Endometrial microvascular endothelial cells (primary cell): ENCODE measurements around the gene USP34. TPM values are rescaled to one million over a fixed set of nuclear protein-coding genes. Genes with fewer than 3 reads are reported as not detected.
"Not testable (repeated sequence)": the region's sequence is repeated elsewhere in the genome, so short reads cannot be mapped to it uniquely, and the experiment has no call there.

ENCODE experiments used
- in situ Hi-C: cut with HindIII; loops from 2 replicates; pipeline ENCODE4 v1.10.0; 2017; ENCODE audit warnings: low sequenced_read_pairs, low pct_unique_long_range_greater_than_20kb; ENCODE audit errors: inconsistent ontology term
- total RNA-seq: library from RNA; depleted of rRNA; stranded (reverse); fragments of >200 nt; gene quantifications from one replicate; pipeline ENCODE4 v1.2.3, GENCODE V29; 2015; ENCODE audit errors: inconsistent ontology term

USP34 gene
- 62.5 TPM for total RNA-seq

- in situ Hi-C loops, result no loop called here
Measured at GRCh38 chr2:61470965-61471904, at the start of gene USP34. Gene USP34 (minus strand): TSS chr2:61471087. CDS start chr2:61470692, 395 bp downstream.

GRCh38 chr2:61520261-61520660 lies 49.4 kb upstream of the USP34 start:
- in situ Hi-C loops, result no loop called here

GRCh38 chr2:61512768-61513398 lies 42.0 kb upstream of the USP34 start:
- in situ Hi-C loops, result no loop called here

- in situ Hi-C loops, result no loop called here
Measured at GRCh38 chr2:61510674-61511671, 40.1 kb upstream of the USP34 start.

- in situ Hi-C loops, result no loop called here
Measured at GRCh38 chr2:61504949-61505348, 34.1 kb upstream of the USP34 start.

- in situ Hi-C loops, result no loop called here
Measured at GRCh38 chr2:61499060-61499459, 28.2 kb upstream of the USP34 start.

- in situ Hi-C loops, result no loop called here
Measured at GRCh38 chr2:61493523-61493942, 22.6 kb upstream of the USP34 start.

GRCh38 chr2:61492476-61492875 lies 21.6 kb upstream of the USP34 start:
- in situ Hi-C loops, result no loop called here

GRCh38 chr2:61485281-61485680 lies 14.4 kb upstream of the USP34 start:
- in situ Hi-C loops, result no loop called here

GRCh38 chr2:61478086-61478485 lies 7.2 kb upstream of the USP34 start:
- in situ Hi-C loops, result no loop called here

- in situ Hi-C loops, result not testable (repeated sequence)
Measured at GRCh38 chr2:61476929-61477589, 6.2 kb upstream of the USP34 start.

- in situ Hi-C loops, result no loop called here
Measured at GRCh38 chr2:61471905-61472805, 1.3 kb upstream of the USP34 start.

GRCh38 chr2:61470122-61470951 lies 550 bp downstream of the USP34 start:
- in situ Hi-C loops, result no loop called here

- in situ Hi-C loops, result no loop called here
Measured at GRCh38 chr2:61469424-61470121, 1.3 kb downstream of the USP34 start.

- in situ Hi-C loops, result not testable (repeated sequence)
Measured at GRCh38 chr2:61468231-61468630, 2.7 kb downstream of the USP34 start.

- in situ Hi-C loops, result no loop called here
Measured at GRCh38 chr2:61465045-61465444, 5.8 kb downstream of the USP34 start.
